Midbrain (tissue), 1 donor: ENCODE results near the gene SNTA1.
"Not testable (repeated sequence)": the region's sequence is repeated elsewhere in the genome, so short reads cannot be mapped to it uniquely, and the experiment has no call there.

Source experiments
- DNase-seq: peaks from one replicate; lab custom pipeline; 2025; lab: John Stamatoyannopoulos, UW

Gene SNTA1

DNA sequence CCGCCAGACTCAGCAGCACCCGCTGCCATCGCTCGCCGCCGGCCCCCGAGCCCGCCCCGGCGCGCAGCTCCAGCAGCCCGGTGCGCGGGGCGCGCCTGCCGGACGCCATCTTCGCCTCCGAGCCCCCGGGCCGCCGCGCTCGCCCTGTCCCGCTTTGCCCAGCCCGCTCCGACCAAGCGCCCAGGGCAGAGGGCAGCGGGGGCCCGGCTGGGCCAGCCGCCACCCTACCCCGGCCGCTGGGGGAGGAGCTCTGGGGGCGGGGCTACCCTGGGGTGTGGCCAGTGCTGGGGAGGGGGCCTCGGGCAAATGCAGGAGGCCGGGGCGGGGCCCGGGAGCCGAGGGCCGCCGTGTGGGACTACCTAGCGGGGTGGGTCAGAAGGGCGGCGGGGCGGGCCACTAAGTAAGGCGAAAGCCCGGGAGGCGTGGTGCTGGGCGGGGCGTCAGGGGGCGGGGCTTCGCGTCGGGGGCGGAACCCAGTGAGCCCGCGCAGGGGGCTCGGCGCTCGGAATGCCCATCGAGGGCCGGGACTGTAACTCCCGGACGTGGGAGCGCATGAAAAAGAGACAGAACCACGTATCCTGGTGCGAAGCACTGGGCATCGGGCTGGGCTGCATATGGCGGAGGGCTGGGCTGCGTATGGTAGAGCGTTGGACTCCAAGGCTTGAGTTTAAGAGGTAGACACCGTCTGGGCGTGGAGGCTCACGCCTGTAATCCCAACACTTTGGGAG is at the start of gene SNTA1:
SNTA1 (minus strand) TSS at position 252 of the 728 bp plus-strand sequence; CDS start at position 109, 143 bp downstream.
- DNase-seq: peak; percentile 80

DNA sequence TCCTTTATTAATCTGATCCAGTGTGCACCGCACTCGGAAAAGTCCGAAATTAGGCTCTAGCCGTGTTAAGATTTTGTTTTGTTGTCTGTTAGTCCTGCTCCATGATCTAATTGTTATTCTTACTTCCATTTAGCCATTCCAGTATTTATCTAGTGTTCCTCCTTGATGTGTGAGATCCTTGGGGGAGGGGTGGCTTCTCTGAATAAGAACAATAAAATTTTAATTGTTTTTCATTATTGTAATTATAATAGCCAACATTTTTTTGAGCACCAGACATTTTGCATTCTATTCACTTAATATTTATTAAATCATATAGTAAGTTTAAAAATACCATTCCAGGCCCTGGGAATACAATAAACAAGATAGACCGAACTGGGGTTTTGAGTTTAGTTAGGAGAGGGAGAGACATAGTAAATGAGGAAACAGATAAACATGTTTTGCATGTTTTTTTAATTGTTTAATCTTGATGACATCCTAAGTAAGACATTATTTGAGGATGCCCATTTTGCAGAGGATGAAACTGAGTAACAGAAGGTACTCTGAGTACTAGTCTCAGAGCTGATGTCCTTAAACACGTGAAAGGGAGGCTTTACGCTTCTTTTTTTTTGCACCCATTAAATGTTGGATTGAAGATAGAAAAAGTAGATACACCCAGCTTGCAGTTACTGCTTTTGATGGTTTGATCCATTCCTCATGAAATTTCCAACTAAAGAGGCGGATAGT is 47.5 kb upstream of the SNTA1 start:
- no peak for DNase-seq

DNA sequence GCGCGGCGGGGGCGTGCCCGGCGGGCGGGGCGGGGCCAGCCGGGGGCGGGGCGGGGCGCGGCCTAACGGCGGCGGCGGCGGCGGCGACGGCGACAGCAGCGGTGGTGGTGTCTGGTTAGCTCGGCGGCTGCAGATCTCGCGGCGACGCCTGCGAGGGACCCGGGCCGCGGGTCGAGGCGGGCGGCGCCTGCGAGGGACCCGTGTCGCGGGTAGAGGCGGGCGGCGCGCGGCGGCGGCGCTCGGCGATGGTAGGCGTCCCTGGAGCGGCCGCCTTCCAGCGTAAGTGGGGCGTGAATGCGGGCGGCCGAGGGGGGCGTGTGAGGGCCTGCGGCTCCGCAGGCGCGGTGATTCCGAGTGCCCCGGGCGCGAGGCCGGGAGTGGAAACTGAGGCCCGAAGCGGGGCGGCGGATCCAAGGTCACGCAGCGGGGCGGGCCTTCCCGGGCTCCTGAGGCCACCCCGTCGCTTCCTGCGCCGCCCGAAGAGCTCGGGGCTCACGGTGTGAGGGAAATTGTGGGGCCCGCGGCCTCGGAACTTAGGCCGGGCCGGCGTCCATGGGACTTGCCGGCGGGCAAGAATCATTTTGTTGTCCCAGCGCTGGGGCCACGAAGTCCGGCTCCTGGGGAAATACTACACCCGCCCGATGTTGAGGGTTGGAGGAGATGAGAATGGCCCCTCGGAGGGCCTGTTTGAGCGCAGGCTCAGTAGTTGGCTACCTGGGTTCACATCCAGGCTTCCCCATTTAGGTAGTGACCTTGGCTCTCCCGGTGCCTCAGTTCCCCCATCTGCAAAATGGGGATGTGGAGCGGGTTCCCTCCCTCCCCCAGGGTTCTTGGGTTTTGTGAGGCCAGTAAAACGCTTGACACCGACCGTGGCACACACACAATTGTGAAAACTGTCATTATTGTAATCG is 46.7 kb upstream of the SNTA1 start, which contains the start of gene CBFA2T2:
CBFA2T2 (plus strand) TSS at position 74 of the 911 bp plus-strand sequence; CDS start at position 246, 172 bp downstream.
- DNase-seq: peak; percentile 59

DNA sequence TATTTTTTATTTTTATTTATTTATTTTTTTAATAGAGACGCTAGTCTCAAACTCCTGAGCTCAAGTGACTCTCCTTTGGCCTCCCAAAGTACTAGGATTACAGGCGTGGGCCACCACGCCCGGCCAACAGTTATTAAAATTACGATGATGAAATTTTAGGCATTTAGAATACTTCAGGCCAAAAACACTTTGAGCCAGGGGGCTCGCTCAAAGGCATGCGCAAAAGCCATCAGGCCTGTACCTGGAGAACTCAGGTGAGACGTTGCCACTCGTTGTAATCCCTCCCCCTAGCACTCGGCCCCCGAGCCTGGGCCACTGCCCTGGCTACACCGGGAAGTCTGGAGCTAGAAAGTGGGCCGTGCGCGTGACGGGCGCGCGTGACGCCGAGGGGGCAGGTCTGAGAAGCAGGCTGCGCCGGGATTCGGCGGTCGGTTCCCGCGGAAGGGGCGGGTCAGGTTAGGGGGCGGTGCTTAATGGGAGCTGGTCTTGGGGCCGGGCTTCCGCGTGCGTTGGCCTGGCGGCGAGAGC is 46.0 kb upstream of the SNTA1 start:
- DNase-seq: peak; percentile 97

DNA sequence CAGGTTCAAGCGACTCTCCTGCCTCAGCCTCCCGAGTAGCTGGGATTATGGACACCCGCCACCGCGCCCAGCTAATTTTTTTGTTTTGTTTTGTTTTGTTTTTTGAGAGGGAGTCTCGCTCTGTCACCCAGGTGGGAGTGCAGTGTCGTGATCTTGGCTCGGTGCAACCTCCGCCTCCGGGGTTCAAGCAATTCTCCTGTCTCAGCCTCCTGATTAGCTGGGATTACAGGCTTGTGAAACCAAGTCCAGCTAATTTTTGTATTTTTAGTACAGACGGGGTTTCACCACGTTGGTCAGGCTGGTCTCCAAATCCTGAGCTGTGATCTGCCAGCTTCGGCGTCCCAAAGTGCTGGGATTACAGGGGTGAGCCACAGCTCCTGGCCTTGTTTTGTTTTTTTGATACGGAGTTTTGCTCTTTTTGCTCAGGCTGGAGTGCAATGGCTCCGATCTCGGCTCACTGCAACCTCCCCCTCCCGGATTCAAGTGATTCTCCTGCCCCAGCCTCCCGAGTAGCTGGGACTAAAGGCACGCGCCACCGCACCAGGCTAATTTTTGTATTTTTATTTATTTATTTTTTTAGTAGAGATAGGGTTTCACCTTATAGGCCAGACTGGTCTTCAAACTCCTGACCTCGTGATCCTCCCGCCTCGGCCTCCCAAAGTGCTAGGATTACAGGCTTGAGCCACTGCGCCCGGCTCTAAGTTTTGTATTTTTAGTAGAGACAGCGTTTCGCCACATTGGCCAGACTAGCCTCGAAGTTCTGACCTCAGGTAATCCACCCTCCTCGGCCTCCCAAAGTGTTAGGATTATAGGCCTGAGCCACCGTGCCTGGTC is 45.3 kb upstream of the SNTA1 start:
- not testable (repeated sequence) for DNase-seq

DNA sequence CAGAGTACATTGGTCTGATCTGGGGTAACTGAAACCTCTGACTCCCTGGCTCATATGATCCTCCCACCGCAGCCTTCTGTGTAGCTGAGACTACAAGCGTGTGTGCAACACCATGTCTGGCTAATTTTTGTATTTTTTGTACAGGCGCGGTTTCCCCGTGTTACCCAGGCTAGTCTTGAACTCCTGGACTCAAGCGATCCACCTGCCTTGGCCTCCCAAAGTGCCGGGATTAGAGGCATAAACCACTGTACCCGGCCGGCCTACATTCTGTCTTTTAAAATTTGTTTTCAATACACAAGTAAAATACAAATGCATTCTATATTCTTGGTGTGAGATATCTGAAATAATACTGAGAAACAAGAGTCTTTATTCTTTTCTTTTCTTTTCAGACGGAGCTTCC is 44.6 kb upstream of the SNTA1 start:
- no peak for DNase-seq

DNA sequence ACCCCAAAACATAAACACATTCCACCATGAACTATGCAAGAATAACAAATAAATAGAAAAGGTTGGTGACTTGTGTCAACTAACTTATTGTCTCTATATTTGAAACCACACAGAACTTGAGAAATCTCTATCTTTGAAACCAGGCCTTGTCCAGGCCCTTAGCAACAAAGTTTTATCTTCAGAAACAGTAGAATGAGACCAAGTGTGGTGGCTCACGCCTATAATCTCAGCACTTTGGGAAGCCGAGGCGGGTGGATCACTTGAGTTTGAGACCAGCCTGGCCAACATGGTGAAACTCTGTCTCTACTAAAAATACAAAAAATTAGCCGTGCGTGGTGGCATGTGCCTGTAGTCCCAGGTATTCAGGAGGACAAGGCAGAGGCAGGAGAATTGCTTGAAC is 39.6 kb upstream of the SNTA1 start:
- not testable (repeated sequence) for DNase-seq

DNA sequence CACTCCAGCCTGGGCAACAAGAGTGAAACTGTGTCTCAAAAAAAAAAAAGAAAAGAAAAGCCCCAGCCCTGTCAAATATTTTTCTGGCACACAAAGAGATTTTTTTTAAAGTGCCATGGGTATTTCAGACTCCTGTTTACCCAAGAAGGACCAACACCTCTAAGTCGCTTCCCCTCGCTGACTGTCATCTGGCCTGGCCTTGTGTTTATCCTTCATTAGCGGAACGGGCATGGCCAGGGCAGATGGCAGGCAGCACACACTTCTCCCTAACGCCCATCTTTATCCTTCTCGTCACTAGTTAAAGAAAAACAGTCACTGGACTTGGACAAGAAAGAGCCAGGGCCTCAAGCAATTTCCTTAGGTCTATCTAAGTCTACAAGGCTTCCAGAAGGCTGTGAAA is 39.0 kb upstream of the SNTA1 start:
- DNase-seq: no peak

DNA sequence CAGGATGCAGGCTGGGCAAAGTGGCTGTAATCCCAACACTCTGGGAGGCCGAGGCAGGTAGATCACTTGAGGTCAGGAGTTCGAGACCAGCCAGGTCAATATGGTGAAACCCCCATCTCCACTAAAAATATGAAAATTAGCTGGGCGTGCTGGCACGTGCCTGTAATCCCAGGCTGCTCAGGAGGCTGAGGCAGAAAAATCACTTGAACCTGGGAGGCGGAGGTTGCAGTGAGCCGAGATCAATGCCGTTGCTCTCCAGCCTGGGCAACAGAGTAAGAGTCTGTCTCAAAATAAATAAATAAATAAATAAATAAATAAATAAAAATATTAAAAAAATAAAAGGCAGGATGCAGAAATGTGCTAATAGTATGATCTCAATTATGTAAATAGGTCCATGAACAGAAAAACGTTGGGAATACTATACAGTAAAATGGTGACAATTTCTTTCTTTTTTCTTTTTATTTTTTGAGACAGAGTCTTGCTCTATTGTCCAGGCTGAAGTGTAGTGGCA is 37.9 kb upstream of the SNTA1 start:
- no peak for DNase-seq

DNA sequence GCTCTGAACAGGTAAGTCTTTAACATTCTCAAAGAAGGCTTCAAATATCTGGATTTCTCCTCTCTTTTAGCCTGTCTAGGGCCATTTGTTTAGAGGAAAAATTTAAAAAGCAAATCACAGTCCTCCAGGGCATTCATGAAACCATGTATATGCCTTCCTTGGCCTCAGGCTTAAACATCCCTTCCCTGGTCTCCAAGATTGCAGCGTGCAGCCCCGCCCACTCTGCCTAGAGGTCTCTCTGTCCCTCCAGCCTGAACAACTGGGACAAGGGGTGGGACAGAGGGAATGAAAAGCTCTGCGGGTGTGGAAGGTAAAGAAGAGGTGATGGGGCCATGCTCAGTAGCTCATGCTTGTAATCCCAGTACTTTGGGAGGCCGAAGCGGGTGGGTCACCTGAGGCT is 36.5 kb upstream of the SNTA1 start:
- DNase-seq: no peak

DNA sequence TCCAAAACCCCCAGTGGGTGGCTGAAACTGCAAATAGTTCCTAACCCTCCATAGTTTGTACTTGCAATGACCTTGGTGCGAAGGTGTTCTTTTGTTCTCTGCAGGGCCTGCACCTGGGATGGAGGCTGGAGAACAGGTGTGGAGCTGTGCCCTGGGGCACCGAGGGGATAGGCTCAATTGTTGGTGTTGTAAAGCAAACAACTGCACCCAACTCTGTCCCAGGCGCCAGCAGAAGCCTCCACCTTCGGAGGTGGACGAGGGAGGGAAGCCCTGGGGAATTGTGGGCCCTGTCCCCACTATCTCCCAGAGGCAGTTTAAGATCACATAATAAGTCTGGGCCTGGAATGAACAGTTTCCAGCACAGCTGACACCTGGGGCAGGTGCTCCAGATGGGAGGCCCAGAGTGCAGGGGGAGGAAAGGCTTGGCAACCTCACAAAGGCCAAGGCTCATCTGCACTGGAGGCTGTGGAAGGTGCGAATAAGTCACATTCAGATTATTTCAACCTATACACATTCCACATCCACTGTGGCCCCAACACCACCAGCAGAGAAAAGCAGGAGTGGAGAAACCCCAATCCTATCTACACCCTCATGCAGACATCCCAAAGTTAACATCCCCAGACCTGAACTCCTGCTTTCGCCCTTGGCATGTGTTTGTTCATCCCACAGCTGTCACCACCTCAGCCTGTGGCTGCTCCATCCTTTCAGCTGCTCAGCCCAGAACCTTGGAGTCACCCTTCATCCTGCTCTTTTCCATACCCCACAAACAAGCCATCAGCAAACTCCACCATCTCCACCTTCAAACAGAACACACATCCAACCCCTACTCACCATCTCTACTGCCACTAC is 34.0 kb upstream of the SNTA1 start:
- DNase-seq: no peak

DNA sequence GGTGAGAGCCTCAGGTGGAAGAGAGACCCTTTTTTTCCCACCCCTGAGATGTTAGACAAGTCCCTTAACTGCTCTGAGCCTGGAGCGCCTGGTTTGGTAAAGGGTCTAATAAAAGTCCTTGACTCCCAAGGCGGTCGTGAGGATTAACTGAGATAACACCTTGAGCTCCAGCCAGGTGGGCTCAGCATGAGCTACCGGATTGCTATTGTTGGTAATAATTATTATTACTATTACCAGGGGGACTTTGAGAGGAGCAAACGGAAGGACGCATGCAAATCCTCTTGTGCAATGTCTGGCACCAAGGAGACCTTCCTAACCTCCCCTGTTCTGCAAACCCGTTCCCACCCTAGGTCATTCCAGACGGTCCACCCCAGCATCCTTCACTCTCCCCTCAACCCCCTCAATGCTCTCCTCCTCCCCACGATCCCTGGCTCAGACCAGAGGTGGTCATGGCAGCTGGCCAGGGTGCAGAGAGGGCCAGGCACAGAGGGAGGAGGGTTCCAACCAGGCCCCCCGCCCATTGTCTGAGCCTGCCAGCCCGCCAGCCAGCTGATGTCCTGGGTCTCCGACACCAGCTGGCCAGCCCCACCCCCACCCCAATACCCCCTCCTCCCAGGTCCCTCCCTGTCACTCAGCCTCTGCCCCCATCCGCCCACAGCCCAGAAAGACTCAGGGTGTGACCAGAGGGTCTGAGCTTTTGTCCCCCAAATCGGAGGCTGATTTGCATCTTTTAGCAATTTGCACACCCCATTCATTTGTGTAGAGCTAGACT is 32.0 kb upstream of the SNTA1 start:
- DNase-seq: no peak

DNA sequence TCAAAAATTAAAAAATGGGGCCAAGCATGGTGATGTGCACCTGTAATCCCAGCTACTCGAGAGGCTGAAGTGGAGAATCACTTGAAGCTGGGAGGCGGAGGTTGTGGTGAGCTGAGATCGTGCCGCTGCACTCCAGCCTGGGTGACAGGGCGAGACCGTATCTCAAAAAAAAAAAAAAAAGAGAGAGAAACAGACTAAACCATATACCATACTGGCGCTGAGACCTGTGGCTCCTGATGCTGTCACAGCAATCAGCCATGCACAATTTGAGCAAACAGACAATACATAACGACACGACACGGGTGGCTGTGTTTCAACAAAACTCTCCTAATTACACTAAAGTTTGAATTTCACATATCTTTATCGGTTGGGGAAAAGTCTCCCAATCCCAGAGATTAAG is 31.4 kb upstream of the SNTA1 start:
- no peak for DNase-seq

DNA sequence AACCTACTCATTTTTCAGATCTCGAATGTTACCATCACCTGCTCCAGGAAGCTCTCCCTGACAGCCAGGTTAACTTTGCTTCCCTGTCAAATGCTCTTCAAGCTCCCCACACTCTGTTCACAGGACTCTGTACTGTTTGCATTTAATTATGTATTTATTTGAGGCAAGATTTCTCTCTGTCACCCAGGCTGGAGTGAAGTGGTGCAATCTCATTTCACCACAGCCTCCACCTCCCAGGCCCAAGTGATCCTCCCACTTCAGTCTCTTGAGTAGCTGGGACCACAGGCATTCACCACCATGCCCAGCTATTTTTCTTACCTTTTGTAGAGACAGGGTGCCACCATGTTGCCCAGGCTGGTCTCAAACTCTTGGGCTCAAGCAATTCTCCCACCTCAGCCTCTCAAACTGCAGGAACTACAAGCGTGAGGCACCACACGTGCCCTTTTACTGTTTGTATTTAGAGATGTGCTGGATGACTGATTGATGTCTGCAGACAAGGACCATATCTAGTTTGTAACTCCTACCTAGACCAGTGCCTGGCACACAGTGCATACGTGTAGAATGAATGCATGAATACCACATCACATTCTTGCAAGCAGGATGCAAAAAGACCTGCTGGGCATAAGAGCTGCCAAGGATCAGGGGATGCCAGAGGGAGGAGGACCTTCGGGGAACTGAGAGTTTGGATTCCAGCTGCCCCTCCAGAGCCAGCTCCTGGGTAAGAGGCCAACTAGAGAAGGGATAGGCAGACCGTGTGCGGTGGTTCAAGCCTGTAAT is 30.7 kb upstream of the SNTA1 start:
- no peak for DNase-seq

DNA sequence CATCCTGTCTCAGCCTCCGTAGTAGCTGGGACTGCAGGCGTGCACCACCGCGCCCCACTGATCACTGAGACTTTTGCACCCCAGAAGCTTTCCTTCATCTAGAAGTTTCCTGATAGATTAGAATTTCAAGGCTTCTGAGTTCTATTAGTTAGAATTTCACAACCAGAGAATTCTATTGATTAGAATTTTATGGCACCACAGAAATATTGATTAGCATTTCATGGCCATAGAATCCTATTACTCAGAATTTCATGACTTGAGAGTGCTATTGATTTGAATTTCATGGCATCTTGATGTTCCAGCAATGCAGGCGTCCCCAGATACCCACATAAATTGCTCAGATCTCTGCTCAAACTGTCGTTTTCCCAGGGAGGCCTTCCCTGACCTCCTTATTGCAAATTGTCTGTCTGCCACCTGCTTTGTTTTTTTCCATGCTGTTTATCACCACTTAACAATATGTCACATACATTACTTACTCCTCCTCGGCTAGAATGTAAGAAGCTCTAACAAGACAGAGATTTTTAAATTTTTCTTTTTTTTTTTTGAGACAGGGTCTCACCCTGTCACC is 29.4 kb upstream of the SNTA1 start:
- DNase-seq: no peak

DNA sequence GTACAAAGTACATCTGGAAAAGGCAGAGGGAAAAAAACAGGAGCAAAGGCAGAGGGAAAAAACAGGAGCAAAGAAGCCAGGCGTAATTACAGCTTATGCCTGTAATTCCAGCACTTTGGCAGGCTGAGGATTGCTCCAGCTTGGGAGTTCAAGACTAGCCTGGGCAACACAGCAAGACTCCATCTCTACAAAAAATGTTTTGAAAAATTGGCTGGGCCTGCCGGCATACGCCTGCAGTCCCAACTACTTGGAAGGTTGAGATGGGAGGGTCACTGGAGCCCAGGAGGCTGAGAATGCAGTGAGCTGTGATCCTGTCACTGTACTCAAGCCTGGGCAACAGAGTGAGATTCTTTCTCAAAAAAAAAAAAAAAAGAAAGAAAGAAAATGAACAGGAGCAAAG is 27.3 kb upstream of the SNTA1 start:
- no peak for DNase-seq

DNA sequence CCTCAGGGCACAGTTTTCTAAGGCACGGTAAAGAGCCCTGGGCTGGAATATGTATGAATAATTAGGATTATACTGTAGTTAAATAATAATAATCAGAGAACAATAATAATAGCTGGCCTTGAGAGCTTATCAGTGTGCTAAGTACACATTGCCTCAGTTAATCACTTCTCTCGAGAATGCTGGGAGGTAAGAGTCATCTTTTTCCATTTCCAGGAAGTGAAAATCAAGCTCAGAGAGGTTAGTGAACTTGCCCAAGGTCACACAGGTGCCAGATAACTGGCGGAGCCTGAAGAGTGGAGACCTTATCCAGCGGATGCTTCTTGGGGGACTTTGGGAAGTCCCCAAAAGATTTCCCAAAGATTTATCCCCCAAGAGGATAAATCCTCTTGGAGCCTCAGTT is 26.9 kb upstream of the SNTA1 start:
- no peak for DNase-seq

DNA sequence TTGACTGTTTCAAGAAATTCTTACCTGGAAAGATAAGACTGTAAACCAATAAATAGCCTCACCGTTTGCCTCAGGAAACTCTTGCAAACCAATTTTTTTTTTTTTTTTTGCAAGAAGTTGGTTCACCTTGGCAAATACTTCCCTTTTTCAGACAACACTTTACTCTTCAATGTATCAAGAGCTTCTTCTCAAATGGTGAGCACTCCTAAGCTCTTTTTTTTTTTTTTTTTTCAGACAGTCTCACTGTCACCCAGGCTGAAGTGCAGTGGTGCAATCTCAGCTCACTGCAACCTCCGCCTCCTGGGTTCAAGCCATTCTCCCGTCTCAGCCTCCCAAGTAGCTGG is 22.7 kb upstream of the SNTA1 start:
- DNase-seq: no peak
